HG03342 (cell line): ENCODE data around the gene FAM107A.

ENCODE experiments used
- ATAC-seq: cut with Tn5 transposase; IDR thresholded peaks from one replicate; pipeline ENCODE4 v1.9.1; 2021; ENCODE audit warnings: mild to moderate bottlenecking, moderate library complexity; ENCODE audit not compliant: unreplicated experiment

Gene FAM107A, protein sequence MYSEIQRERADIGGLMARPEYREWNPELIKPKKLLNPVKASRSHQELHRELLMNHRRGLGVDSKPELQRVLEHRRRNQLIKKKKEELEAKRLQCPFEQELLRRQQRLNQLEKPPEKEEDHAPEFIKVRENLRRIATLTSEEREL

DNA sequence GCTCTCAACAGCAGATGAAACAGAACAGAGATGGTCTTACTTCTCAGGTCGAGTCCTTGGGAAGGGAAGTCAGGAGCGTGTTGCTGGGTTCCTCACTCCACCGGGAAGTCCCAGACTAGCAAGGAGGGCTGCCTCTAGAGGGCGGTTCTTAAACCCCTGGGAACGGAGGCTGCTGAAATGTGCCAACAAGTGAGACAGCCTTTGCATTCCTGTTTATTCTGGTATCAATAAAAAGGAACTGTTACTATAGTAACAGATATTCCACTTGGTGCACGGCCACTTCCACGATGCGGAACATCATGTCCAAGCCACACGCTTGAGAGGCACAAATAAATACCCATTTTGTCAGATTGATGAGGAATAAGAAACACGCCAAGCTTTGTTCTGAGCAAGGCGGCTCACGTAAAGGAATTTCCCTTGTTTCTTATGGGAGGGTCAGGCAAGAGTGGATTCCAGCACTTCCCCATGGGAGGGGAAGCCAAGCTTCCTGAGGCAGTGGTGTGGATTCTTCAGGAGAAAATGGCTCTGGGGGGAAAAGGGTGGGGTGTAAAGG lies at the start of gene FAM107A:
FAM107A (minus strand) TSS at position 123 of the 553 bp plus-strand sequence. CDS start 7,531 bp downstream, outside the sequence.
- ATAC-seq = no peak

DNA sequence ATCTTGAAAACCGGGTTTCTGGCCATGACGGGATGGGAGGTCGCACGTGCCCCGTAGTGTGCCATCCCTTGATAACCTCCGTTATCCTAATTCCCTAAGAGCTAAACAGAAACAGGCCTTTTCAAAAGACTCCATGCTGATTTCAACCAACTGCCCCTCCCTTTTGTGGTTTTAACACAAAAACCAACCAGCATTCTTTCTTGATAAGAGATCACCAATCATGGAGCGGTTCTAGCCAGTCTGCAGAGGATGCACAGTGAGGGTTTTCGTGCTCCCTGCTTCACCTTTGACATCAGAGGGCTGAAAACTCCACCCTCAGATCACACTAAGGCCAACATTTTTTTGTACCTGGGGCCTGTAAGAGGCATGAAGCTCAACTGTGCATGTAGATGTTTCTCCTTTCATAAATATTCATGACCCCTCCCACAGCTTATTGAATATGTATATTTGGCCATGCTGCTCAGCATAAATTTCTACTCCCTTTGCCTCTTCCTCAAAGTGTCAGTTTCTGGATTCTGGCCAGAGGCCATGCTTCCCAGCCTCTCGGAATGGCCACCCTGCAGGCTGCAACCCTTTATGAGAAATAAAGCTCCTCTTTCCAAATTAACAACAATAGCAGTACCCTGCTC lies 48.1 kb upstream of the FAM107A start:
- ATAC-seq = no peak

DNA sequence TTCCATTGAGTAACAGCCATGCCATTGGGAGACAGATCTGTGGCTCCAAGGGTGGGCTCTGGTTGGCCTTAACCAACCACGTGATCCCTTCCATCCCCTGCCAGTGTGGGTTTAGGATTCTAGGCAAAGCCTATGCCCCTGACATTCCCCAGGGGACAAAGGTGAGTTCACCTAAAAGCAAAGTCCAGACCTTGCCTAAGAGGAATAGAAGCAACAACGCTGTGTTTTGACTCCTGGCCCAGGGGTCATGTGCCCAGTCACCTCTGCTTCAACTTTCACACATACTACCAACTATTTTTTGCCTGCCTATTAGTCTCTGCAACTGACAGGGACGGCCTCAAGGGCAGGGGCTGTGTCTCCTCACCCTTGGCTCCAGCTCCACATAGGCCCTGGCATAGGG lies 47.4 kb upstream of the FAM107A start:
- ATAC-seq = no peak

DNA sequence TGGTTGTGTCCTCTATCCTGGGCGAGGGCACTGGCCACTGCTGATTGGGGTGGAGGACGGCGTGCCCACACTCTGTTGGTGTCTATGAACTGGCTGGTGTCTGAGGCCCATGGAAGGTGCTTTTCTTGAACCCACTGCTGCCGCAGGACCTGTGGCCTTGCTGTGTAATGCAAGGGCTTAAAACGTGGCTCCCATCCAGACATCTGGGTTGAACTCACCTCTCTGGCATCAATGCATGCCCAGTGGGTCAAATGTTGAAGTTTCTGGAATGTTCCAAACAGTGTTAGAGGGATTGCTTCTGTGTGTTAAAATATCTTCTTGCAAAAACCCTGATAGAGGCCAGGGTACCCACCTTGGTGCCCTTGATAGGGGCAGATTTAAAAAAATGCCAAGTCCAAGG lies 46.8 kb upstream of the FAM107A start:
- ATAC-seq = no peak

DNA sequence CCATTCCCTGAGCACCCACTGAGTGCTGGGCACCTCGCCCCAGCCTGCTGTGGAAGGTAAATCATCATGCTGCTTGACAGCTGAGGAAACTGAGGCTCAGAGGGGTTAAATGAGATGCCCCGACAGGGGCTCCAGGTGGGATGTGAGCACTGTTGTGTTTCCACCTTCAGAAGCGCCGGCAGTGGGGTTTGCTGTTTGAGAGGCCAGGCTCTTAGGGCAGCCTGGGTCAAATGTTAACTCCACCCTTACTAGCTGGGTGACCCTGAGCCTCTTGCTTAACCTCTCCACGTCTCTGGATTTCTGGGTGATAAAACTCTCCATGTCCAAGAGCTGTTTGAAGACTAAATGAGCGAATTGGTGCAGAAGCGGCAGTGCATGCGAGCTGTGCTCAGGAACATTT lies 46.3 kb upstream of the FAM107A start:
- no peak for ATAC-seq

DNA sequence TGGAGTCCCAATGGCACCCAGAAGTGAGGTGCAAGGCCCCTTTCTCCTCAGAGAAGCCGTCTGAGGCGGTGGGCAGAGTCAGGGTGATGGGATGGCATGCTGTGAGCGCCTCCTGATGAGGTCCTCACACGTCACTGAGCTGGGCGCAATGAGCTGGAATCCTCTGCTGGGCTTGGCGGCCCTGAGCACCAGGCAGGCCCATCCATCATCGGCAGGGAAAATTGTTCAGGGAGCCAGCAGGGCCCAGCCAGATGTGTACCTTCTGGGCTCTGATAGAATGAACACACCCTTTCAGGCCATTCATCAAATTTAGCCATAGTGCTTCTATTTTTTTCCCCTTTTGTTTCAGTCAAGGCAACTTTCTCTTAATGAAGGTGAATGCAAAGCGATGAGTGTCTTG lies 45.7 kb upstream of the FAM107A start:
- ATAC-seq = no peak

DNA sequence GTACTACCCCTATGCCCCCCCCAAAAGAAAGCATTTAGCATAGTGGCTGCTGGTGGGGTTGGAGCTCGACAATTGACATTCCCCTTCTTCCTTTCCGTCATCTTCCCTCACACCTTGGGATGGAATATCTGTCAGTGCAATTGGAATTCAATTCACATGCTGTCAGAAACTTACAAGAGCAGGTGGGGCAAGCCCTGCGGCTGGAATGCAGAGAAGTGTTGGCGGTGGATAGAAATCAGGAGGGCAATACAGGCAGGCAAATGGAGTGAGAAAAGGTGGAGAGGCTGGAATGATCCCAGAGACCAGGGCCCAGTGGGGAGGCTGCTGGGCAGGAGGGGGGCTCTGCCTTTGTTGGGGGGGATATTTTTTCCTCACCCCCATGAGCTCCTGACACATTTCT lies 45.2 kb upstream of the FAM107A start:
- ATAC-seq = no peak

DNA sequence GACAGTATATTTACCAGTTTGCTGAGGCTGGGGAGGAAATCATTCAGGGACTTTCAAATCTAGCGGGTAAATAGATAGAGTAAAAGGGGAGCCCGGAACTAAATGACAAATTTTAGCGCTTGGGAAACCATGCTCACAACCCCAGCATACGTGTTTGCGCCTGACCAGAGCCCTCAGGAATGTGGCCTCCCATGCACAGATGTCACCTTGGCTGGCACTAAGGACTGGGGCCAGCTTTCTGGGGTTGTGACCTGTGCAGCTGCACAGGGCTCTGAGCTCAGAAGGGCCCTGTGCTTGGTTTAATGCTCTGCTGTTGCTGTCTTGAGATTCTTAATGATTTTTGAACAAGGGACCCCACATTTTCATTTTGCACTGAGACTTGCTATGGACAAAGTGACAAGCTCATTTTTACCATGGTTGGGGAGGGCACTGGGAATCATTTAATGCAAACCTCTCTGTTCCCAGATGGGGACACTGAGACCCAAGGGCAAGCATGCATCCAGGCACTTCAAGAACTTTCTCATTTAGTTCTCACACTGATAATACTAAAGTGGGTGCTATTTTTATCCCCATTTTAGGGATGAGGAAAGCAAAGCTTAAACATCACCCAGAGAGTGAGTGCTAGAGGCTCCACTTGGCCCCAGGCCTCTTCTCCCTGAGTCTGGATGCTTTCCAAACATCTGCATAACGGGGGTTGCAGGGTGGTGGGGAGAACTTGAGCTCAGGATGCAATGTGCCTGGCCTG lies 44.1 kb upstream of the FAM107A start:
- ATAC-seq = no peak

DNA sequence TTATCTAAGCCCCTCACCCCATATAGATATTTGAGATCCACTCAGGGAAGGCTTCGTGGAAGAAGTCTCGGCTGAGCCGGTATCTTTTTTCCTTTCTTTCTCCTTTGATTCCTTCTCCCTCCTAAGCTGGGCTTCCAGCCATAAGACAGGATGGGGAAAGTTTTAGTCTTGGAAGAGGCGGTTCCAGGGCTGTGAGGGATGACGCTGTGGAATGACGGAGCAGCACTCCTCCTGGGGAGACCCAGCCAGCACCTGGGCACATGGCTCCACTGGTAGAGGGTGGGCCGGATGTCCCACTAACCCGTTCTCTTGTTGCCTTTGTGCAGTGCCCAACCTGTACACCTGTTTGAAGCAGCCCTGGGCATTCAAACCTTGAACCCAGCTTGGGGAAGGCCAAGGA lies 43.2 kb upstream of the FAM107A start:
- ATAC-seq = no peak

DNA sequence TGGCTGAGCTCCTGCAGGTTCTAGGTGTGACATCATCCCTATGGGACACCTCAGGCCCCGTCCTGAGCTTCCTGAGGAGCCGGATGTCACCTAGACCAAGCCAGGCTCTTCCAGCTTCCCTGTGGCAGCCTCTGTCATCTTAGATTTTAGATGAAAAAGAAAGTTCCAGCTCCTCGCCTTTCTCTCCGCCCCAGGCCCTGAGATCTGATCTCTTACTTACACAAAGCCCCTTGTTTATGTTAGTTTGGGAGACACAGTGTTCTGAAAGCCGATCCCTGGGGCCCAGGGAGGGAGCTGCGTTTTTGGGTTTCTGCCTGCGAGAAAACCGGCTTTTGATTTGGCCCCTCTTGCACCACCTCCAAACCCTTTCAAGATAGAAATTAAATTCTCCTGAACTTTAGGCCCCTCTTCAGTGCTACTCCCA lies 40.2 kb upstream of the FAM107A start:
- no peak for ATAC-seq

DNA sequence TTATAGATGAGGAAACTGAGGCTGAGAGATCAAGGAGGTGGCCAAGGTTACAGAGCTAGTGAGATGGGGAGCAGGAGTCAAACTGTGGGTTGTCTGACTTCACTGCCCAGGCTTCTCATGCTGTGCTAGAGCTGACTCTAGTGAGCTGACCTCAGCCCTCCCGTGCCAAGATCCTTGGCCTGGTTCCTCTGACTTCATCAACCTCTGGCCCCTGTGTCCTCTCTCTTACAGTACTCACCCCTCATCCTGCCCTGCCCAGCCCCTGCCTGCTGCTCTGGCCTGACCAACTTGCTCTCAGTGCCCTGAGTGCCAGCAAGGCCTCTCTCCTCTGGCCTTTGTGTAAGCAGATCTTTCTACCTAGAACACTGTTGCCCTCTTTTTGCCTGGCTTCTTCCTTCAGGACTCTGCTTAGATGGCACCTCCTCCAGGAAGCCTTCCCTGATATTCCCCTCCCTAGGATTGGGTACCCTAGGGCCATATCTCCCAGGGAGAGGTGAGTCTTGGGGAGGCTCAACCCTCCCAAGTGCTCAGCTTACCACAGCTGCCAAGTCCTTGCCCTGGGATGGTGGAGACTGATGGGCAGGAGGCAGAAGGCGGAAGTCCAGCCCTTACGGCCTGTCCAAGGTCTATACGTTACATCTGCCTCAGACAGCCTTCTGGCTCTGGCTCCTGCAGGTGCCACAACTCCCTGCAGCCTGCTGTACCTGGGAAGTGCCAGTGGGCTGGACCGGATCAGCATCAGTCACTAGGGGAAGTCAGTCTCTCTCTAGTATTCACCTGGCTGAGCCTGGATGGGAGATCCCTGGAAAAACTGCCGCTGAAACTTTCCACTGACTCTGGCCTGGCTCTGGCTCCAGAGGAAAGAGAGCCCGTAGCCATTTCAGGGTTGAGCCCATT lies 36.3 kb upstream of the FAM107A start:
- ATAC-seq = no peak

DNA sequence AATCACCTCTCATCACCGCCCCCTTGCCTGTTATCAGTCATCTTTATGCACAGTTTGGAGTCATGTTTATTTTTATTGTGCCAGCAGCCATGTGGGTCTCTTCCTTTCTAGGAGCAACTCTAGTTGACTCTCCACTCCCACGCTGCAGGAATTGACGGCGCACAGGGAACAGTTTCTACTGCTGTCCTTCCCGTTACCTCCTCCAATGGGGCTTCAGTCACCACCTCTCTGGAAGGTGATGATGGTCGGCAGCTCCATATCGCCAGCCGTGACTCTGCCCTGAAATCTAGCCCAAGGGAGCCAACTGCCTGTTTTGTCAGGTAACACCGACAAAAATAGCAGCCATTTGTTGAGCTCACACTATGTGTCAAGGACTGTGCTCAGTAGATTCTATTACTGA lies 35.6 kb upstream of the FAM107A start:
- ATAC-seq = no peak

DNA sequence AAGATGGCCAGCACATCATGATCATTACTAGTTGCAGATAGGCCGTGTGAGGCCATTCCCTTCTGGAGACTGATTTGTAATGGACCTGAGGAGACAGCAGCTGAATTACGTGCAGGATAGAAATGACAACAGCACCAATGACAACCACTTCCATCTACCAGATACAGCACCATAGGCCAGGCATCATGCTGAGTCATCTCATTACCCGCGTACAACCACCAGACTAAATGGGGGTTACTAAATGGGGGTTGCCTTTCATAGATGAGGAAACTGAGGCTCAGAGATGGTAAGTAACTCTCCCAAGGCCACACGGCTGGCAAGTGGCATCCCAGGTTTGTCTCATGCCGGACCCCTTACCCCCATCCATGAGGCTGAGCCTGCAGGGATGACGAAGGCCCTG lies 32.8 kb upstream of the FAM107A start:
- peak; percentile 63 for ATAC-seq

DNA sequence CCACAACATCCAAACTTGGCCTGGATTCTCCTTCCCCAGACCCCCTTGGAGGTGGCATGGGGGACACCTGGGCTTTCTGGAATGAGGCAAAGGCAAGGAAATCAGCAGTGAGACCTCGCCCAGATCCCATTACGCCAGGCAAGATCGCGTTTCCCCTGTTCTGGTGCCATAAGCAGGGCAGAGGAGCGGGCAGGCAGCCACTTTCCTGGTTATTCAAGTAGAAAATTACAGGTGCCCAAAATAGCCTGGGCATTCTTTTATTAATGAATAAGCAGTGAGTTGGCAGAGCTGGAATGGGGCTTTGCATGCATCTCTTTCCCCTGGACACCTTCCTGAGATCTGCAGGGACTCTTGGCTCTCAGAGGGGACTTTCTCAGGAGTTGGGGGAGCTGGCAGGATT lies 31.5 kb upstream of the FAM107A start:
- ATAC-seq = no peak

DNA sequence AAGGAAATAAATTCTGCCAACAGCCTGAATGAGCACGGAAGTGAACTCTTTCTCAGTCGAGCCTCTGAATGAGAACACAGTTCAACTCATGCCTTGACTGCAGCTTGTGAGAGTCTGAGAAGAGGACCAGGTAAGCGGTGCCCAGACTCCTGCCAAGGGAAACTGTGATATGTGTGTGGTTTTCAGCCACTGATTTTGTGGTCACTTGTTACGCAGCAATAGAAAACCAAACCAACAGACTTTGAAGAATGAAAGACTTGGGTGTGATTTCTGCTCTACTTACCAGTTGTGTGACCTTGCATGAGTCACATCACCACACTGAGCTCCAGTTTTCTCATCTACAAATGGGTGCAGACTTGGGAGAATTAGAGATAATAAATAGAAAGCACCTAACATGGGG lies 30.6 kb upstream of the FAM107A start:
- no peak for ATAC-seq

DNA sequence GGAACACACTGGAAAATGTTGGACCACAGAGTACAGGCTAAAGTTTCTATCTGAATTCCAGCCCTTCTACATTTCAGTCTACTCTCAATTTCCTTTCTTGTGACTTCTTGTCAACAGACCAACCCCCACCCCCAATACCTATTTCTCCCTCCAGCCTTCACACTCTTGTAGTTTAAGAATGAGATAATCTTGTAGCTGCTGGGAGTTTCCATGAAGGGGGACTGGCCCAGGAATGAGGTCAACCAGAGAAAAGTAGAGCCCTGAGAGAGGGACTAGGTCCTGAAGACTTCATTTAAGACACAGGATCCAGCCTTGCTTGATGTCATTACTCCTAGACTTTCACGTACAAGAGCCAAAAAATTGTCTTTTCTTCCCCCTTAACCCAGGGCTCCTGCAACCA lies 29.5 kb upstream of the FAM107A start:
- no peak for ATAC-seq

DNA sequence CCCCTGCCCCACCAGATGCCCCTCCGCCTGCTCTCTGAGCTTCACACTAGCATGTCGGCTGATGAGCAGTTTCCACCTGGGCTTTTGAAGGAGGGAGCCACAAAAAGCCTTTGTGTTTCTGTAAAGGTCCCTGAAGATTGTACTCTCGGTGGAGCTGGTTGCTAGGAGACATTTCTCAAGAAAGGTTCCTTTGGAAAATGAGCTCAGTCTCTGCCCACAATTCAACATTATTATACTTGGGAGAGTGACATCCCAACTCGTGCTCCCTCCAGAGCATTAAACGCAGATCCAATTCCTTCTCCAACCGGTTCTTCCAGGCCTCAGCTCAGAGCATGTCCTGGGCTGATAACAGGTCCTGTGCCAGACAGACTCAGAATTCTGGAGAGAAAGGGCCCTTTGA lies 26.8 kb upstream of the FAM107A start:
- ATAC-seq = no peak

DNA sequence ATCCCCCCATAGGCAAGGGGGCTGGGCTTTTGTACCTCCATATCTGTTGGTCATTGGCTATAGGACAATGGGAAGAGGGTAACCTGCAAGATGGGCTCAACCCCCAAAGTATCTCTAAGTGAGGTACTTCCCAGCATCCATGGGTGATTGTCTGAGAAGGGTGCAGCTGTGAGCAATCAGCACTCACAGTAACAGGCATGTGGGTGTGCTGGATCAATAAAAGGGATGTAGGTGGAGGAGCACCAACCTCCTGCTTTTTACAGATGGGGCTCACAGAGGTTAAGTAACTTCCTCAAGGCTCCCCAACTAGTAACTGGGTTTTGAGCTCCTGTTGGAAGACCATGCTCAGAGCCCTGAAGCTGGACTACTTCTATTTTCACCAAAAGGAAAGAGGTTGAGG lies 26.4 kb upstream of the FAM107A start:
- ATAC-seq = no peak

DNA sequence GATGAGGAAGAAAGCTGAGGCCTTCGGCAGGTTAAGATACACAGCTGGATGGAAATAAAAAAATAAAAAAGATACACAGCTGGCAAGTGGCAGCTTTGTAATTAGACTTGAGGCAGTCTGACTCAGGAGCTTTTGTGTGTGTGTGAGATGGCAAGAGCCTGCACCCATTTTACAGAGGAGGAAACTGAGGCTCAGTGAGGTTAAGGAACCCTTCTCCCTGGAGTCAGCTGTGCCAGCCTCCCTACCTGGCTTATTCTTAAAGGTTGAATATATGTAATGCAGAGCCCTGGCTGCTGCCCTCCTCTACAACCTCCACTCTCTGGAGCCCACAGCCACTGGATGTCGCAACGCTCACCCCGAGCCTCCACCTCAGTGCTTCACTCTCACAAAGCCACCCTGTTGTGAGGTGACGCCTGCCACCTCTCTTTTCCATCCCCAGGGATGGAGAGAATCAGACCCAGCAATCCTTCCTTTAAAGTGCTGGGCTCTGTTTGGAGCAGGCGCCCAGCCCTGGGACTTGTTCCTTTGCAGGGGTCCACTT lies 20.6 kb upstream of the FAM107A start:
- ATAC-seq = no peak

DNA sequence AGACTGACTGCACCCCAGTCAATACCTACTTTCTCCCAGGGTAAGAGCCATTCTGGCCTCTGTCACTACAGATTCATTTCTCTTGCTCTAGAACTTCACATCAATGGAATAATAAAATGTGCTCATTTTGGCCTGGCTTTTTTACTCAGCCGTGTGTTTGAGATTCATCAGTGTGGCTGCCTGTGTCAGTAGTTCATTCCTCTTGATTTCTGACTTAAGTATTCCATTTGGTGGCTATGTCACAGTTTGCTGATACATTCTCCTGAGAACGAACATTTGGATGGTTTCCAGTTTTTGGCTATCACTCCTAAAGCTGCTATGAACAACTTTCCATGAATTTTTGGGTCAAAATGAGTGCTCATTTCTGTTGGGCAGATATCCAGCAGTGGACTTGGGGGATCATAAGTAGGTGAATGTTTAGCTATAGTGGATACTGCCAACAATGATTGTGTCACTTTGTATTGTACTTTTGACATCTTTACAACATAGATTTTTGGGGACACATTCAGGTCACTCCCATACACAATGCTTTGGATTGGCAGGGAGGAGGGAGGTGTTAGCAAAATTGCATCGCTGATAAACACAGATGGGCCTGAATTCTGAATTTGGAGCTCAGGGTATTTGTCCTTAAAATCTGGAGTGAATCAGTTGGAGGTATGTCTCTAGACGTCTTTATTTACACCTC lies 19.8 kb upstream of the FAM107A start:
- no peak for ATAC-seq
